Fibroblast of lung (primary cell): Measurements from ENCODE around the gene C9orf72. TPM values are rescaled to one million over a fixed set of nuclear protein-coding genes. Genes with fewer than 3 reads are reported as not detected.

Source experiments
- DNase-seq, 2 donors: peaks; one replicate each; pipeline versions ENCODE4 v3.0.0 to v3.0.0-alpha.2; 2010; ENCODE audit warnings: low read depth in 2 of 2
- H2AFZ ChIP-seq: 2 replicates; pipeline ENCODE4 v1.5.1; 2012; ENCODE audit warnings: low read length, control low read depth, inconsistent platforms
- H3K27ac ChIP-seq: 2 replicates; pipeline ENCODE4 v1.5.1; 2011; ENCODE audit warnings: low read length, control low read depth; ENCODE audit not compliant: insufficient read depth
- H3K27me3 ChIP-seq: 2 replicates; pipeline ENCODE4 v1.5.1; 2011; ENCODE audit warnings: mild to moderate bottlenecking, low read length; ENCODE audit not compliant: control insufficient read depth, insufficient read depth
- H3K36me3 ChIP-seq: 2 replicates; pipeline ENCODE4 v1.5.1; 2011; ENCODE audit warnings: low read length; ENCODE audit not compliant: control insufficient read depth, insufficient read depth
- H3K4me1 ChIP-seq: 2 replicates; pipeline ENCODE4 v1.5.1; 2011; ENCODE audit warnings: low read length; ENCODE audit not compliant: control insufficient read depth, insufficient read depth; ENCODE audit errors: extremely low read depth
- H3K4me2 ChIP-seq: 2 replicates; pipeline ENCODE4 v1.5.1; 2011; ENCODE audit warnings: low read length, control low read depth; ENCODE audit not compliant: insufficient read depth; ENCODE audit errors: extremely low read depth
- H3K4me3 ChIP-seq, 4 experiments: fragments of 200-600 bp in 1 of 4; sonication (generic) in 1 of 4; replicated peaks in 1 of 4; 2 replicates each; pipeline ENCODE4 v1.5.1; 2011 to 2016; ENCODE audit warnings: low read length in 4 of 4, low read depth in 3 of 4, mild to moderate bottlenecking in 3 of 4, control low read depth in 2 of 4, inconsistent platforms in 1 of 4, mixed read lengths in 1 of 4; ENCODE audit not compliant: insufficient read depth in 1 of 4; ENCODE audit errors: control extremely low read depth in 1 of 4
- H3K79me2 ChIP-seq: 2 replicates; pipeline ENCODE4 v1.5.1; 2012; ENCODE audit warnings: mild to moderate bottlenecking, low read length, inconsistent platforms; ENCODE audit not compliant: control insufficient read depth, insufficient read depth
- H3K9ac ChIP-seq: 2 replicates; pipeline ENCODE4 v1.5.1; 2011; ENCODE audit warnings: mild to moderate bottlenecking, low read length, control low read depth; ENCODE audit not compliant: insufficient read depth
- H3K9me3 ChIP-seq: 2 replicates; pipeline ENCODE4 v1.5.1; 2012; ENCODE audit warnings: low read depth, low read length; ENCODE audit not compliant: control insufficient read depth, insufficient read depth
- H4K20me1 ChIP-seq: 2 replicates; pipeline ENCODE4 v1.5.1; 2011; ENCODE audit warnings: low read length; ENCODE audit not compliant: control insufficient read depth, insufficient read depth; ENCODE audit errors: extremely low read depth
- EZH2 ChIP-seq: IDR thresholded peaks from 2 replicates; pipeline ENCODE4 v1.5.1; 2012; ENCODE audit warnings: low read length, control low read depth, mild to moderate bottlenecking; ENCODE audit errors: missing control alignments
- polyA plus RNA-seq, 2 donors: library from polyadenylated mRNA; depleted of rRNA in 1 of 2; stranded (reverse) in 1 of 2; unstranded in 1 of 2; fragments of >200 nt; gene quantifications; 2 replicates each; pipeline ENCODE4 v1.2.1, GENCODE V29; 2011 to 2012; ENCODE audit warnings: missing spikeins in 1 of 2
- total RNA-seq: library from RNA; depleted of rRNA; stranded (reverse); fragments of >200 nt; gene quantifications from 2 replicates; pipeline ENCODE4 v1.2.1, GENCODE V29; 2014
- TF ChIP-seq, protein P1 (sequence below), 2 donors: IDR thresholded peaks in 1 of 2; conservative IDR thresholded peaks in 1 of 2; 1 replicate in 1 of 2; 2 replicates in 1 of 2; pipeline ENCODE4 v1.5.1; 2011 to 2012; ENCODE audit warnings: low read length in 2 of 2, control low read depth in 1 of 2, inconsistent platforms in 1 of 2, low read depth in 1 of 2, mild to moderate bottlenecking in 1 of 2

The C9orf72 gene
- total and polyA plus RNA-seq, 2 donors (not counting 1 experiment from before 2014, with no cell fraction given), result 3.6 to 4.5 TPM

DNA sequence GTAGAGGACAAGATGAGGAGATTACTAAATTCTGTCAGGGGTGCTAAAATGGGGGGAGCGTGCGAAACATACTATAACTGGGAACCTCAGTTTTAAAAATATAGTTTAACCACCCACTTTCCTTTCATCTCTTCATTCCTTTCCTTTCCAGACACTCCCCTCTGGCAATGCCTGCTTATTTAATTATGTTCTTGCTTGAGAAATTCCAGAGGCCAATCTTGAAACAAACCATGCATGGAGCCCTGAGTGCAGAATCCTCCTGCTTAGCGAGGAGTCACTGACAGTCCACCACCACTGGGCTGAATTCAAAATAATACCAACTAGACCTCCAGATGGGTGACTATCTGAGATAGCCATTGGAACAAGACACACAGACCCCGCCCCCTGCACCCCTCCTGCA, 29.7 kb upstream of the C9orf72 start:
- DNase-seq, result no peak

DNA sequence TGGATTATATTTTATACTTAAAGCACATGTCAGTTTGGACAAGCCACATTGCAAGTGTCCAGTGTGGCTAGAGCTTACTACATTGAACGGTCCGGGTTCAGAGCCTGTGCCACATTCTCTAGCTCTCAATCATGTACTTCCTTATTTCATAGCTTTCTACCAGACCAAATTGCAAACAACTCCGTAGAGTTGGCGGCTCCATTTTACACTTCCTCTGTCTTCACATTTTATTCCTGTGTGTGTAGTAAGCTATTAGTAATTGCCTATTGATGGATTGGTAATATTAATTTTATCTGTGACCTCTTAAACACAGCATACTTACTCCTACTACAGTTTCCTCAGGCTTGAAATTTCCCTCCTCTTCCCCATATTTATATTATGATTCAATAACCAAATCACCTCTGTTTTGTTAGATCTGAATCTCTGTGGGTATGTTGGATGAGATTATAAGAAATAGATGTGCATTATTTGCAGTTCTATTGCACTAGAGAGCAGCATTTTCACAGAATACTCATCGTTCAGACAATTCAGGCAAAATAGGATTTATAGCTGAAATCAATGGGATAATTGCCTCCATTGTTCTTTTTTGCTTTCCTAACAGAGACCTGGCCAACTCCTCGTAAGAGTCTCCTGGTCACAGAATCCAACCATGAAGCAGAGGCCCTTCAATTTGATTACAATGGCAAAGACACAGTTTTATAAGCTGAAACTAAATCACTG, 29.0 kb upstream of the C9orf72 start:
- no peak for TF ChIP-seq EZH2
- TF ChIP-seq, protein P1, sequence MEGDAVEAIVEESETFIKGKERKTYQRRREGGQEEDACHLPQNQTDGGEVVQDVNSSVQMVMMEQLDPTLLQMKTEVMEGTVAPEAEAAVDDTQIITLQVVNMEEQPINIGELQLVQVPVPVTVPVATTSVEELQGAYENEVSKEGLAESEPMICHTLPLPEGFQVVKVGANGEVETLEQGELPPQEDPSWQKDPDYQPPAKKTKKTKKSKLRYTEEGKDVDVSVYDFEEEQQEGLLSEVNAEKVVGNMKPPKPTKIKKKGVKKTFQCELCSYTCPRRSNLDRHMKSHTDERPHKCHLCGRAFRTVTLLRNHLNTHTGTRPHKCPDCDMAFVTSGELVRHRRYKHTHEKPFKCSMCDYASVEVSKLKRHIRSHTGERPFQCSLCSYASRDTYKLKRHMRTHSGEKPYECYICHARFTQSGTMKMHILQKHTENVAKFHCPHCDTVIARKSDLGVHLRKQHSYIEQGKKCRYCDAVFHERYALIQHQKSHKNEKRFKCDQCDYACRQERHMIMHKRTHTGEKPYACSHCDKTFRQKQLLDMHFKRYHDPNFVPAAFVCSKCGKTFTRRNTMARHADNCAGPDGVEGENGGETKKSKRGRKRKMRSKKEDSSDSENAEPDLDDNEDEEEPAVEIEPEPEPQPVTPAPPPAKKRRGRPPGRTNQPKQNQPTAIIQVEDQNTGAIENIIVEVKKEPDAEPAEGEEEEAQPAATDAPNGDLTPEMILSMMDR (conservative IDR thresholded peaks at IDR 0.05 in 1 of 2, IDR thresholded peaks at IDR 0.05 in 1 of 2; ENCODE audit: low read depth in 1 of 2, low read length in 2 of 2), result no peak
- Histone ChIP-seq H3K4me2 (no peak overlapping the region), H2AFZ (no peak overlapping the region), H3K9ac (no peak overlapping the region), H3K36me3 (no peaks in the 10 kb centered on the region), H3K27me3 (no peaks in the 10 kb centered on the region), H3K4me3 (no peak overlapping the region), H3K4me1 (no peaks in the 10 kb centered on the region), H3K9me3 (no peaks in the 10 kb centered on the region), H4K20me1 (no peaks in the 10 kb centered on the region), H3K79me2 (no peaks in the 10 kb centered on the region), H3K27ac (no peak overlapping the region)
- no peak for DNase-seq

More for the DNA sequence above, 29.7 kb upstream of the C9orf72 start:
- H3K36me3 ChIP-seq, result no peaks in the 10 kb centered on the region
- no peak overlapping the region for H3K4me2 ChIP-seq
- H3K4me1 ChIP-seq, result no peaks in the 10 kb centered on the region
- no peaks in the 10 kb centered on the region for H4K20me1 ChIP-seq
- H3K9me3 ChIP-seq, result no peaks in the 10 kb centered on the region
- H3K79me2 ChIP-seq, result no peaks in the 10 kb centered on the region
- H3K27ac ChIP-seq, result no peak overlapping the region
- H2AFZ ChIP-seq, result no peak overlapping the region
- H3K27me3 ChIP-seq, result no peaks in the 10 kb centered on the region
- no peak overlapping the region for H3K4me3 ChIP-seq
- no peak overlapping the region for H3K9ac ChIP-seq
- TF ChIP-seq, protein P1 (conservative IDR thresholded peaks at IDR 0.05 in 1 of 2, IDR thresholded peaks at IDR 0.05 in 1 of 2; ENCODE audit: low read depth in 1 of 2, low read length in 2 of 2), result no peak
- no peak for TF ChIP-seq EZH2

- Histone ChIP-seq H3K9me3 (no peaks in the 10 kb centered on the region), H3K36me3 (no peaks in the 10 kb centered on the region), H2AFZ (no peak overlapping the region), H3K27ac (no peak overlapping the region), H3K4me3 (no peak overlapping the region), H3K9ac (no peak overlapping the region), H3K79me2 (no peaks in the 10 kb centered on the region), H3K4me1 (no peaks in the 10 kb centered on the region), H4K20me1 (no peaks in the 10 kb centered on the region), H3K4me2 (no peak overlapping the region), H3K27me3 (no peaks in the 10 kb centered on the region)
- DNase-seq, result no peak
- TF ChIP-seq, protein P1 (conservative IDR thresholded peaks at IDR 0.05 in 1 of 2, IDR thresholded peaks at IDR 0.05 in 1 of 2; ENCODE audit: low read depth in 1 of 2, low read length in 2 of 2), result no peak
- TF ChIP-seq EZH2, result no peak
Observed at GRCh38 chr9:27601396-27601795, 28.1 kb upstream of the C9orf72 start.
